Kidney (tissue), 14 donors: ENCODE data around the gene SCO2. TPM values are rescaled to one million over a fixed set of nuclear protein-coding genes. Genes with fewer than 3 reads are reported as not detected.
A peak's percentile ranks its signal among the peaks of the same experiment; 100 is the strongest.
"Not testable (repeated sequence)": the region's sequence is repeated elsewhere in the genome, so short reads cannot be mapped to it uniquely, and the experiment has no call there.

Experiments used
- DNase-seq, 5 donors: peaks; one replicate each; pipeline ENCODE4 v3.0.0-alpha.2; 2013 to 2020
- FAIRE-seq: peaks from 2 replicates; lab custom pipeline; 2012; peaks lifted over from hg19 to GRCh38; lab: Jason Lieb, UNC
- H3K27ac ChIP-seq, 2 donors: one replicate each; pipeline ENCODE4 v1.7.0; 2013; ENCODE audit warnings: low read depth in 2 of 2, low read length in 2 of 2, inconsistent platforms in 1 of 2
- H3K27me3 ChIP-seq: one replicate; pipeline ENCODE4 v1.7.1; 2013; ENCODE audit warnings: low read length, inconsistent platforms; ENCODE audit not compliant: control insufficient read depth, insufficient read depth
- H3K36me3 ChIP-seq, 3 donors: one replicate each; pipeline versions ENCODE4 v1.7.0 to v1.7.1; 2013; ENCODE audit warnings: low read length in 3 of 3, control low read depth in 1 of 3, inconsistent platforms in 1 of 3; ENCODE audit not compliant: insufficient read depth in 3 of 3, control insufficient read depth in 2 of 3
- H3K4me1 ChIP-seq, 3 donors: one replicate each; pipeline versions ENCODE4 v1.7.0 to v1.7.1; 2013; ENCODE audit warnings: low read length in 3 of 3, inconsistent platforms in 1 of 3, low read depth in 1 of 3; ENCODE audit not compliant: control insufficient read depth in 2 of 3, insufficient read depth in 2 of 3
- H3K4me3 ChIP-seq, 3 donors: one replicate each; pipeline versions ENCODE4 v1.7.0 to v1.8.1; 2013; ENCODE audit warnings: low read length in 3 of 3, control low read depth in 1 of 3, inconsistent platforms in 1 of 3
- H3K9ac ChIP-seq, 3 donors: one replicate each; pipeline versions ENCODE4 v1.7.0 to v1.7.1; 2013; ENCODE audit warnings: low read length in 3 of 3, control low read depth in 1 of 3, inconsistent platforms in 1 of 3
- H3K9me3 ChIP-seq, 3 donors: one replicate each; pipeline versions ENCODE4 v1.7.0 to v1.7.1; 2013; ENCODE audit warnings: low read length in 3 of 3, control low read depth in 1 of 3, inconsistent platforms in 1 of 3; ENCODE audit not compliant: control insufficient read depth in 2 of 3, insufficient read depth in 1 of 3
- CTCF ChIP-seq: IDR thresholded peaks from 3 replicates; pipeline ENCODE4 v1.5.1; 2012; ENCODE audit warnings: mild to moderate bottlenecking, moderate library complexity, borderline replicate concordance; ENCODE audit not compliant: insufficient read depth; ENCODE audit errors: extremely low read depth
- intact Hi-C: fragments of 100-400 bp; cut with DNase I; formaldehyde crosslinking; loops from one replicate; pipeline ENCODE4 v1.11.1; 2022
- polyA plus RNA-seq: library from polyadenylated mRNA; stranded (reverse); fragments of 350-450 nt; fragmentation: Illumina TruSeq; extraction: RNeasy Lipid Tissue Mini Kit (QIAGEN cat#74804); gene quantifications from one replicate; pipeline ENCODE4 v1.2.3, GENCODE V29; 2014; ENCODE audit warnings: low read depth, low replicate concordance; ENCODE audit not compliant: insufficient read depth
- total RNA-seq: library from RNA; stranded (reverse); fragmentation: NEBNext Ultra II Directional; extraction: Animal tissue kit (Norgen Biotek cat#: 25700); gene quantifications from one replicate; pipeline ENCODE4 v1.2.1, GENCODE V29; 2021
- donor health status: control.
- donor health status: control.
- donor health status: control.
- donor health status: control.
- donor health status: control.
- donor health status: DM: yes; HTN: yes; CAD: no.
- donor health status: Normal renal cell carcinoma (clear cell type).

Gene SCO2
- total and polyA plus RNA-seq, 2 donors from 2014 or later = 1.1 to 4.1 TPM

- TF ChIP-seq CTCF = no peak
- Histone ChIP-seq H3K27ac (peak overlapping the region in 1 of 2 donors; percentile 79), H3K9ac (no peak overlapping the region), H3K27me3 (no peaks in the 10 kb centered on the region), H3K4me3 (no peak overlapping the region), H3K36me3 (no peaks in the 10 kb centered on the region), H3K4me1 (peaks cover 0 to 4% (median 3%) of the 10 kb centered on the region in 3 donors), H3K9me3 (no peaks in the 10 kb centered on the region)
- DNase-seq (no peak), FAIRE-seq (no peak)
- intact Hi-C loops = no loop called here
These were observed 12.4 kb upstream of the SCO2 start for GRCh38 chr22:50537765-50538164.

- DNase-seq (peak in 1 of 5 donors; percentile 4), FAIRE-seq (no peak)
- H3K4me3 ChIP-seq = no peak overlapping the region
- H3K27me3 ChIP-seq = peaks cover under 1% of the 10 kb centered on the region
- peaks cover 0 to 4% (median 3%) of the 10 kb centered on the region in 3 donors for H3K4me1 ChIP-seq
- TF ChIP-seq CTCF = no peak
- H3K9me3 ChIP-seq = no peaks in the 10 kb centered on the region
- H3K36me3 ChIP-seq = no peaks in the 10 kb centered on the region
- intact Hi-C loops = no loop called here
- H3K27ac ChIP-seq = no peak overlapping the region
- H3K9ac ChIP-seq = no peak overlapping the region
These were observed 10.8 kb upstream of the SCO2 start for GRCh38 chr22:50536226-50536625.

- Histone ChIP-seq H3K4me3 (no peak overlapping the region), H3K27ac (no peak overlapping the region), H3K9me3 (no peaks in the 10 kb centered on the region), H3K9ac (no peak overlapping the region), H3K36me3 (no peaks in the 10 kb centered on the region), H3K4me1 (peaks cover 0 to 10% (median 4%) of the 10 kb centered on the region in 3 donors), H3K27me3 (peaks cover 5% of the 10 kb centered on the region)
- TF ChIP-seq CTCF = no peak
- no peak for FAIRE-seq
- intact Hi-C loops = no loop called here
- DNase-seq = no peak
These were observed 9.7 kb upstream of the SCO2 start for GRCh38 chr22:50535113-50535512.

GRCh38 chr22:50533856-50534711 lies 8.7 kb upstream of the SCO2 start:
- H3K9me3 ChIP-seq, H3K27ac ChIP-seq, H3K27me3 ChIP-seq, H3K36me3 ChIP-seq, FAIRE-seq, intact Hi-C loops, H3K4me1 ChIP-seq, H3K4me3 ChIP-seq, H3K9ac ChIP-seq: not testable (repeated sequence)
- DNase-seq = peak in 1 of 5 donors; percentile 85
